ENCODE data around the gene PPIL3. TPM values are rescaled to one million over a fixed set of nuclear protein-coding genes. Genes with fewer than 3 reads are reported as not detected.
"Not testable (repeated sequence)": the region's sequence is repeated elsewhere in the genome, so short reads cannot be mapped to it uniquely, and the experiment has no call there.

Gene PPIL3
- total and polyA plus RNA-seq, 2 experiments from 2014 or later: 39.6 to 41.6 TPM

DNA sequence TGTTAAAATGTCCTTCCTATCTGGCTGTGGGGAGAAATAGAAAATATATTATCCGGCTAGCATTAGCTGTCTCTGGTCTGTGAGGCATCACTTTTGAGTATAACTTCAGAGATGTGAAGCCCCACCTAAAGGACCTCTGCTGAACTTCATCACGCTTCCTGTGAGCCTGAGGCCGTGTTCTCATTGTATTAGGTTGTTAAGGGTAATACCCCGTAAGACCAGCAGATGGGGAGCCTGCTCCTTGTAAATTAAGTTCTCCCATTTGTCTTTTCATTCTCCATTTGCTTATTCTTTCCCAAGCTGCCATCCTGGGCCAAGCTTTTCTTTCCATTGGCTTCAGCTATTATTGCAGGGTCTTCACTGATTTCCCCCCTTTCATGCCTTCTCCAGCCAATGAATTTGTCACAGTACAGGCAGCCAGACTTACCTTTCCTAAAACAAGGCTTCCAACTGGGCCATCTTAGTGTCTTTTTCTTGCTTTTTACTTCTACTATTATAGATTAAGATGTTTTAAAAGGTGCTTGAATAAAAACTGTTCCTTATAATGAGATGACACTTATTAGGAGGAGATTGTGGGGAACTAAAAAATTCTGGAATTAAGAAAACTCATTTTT lies 12.7 kb upstream of the PPIL3 start:
- Histone ChIP-seq H3K9ac (no peak overlapping the region; the same call in 1 of the 2 replicates), H3K79me2 (ENCODE audit: insufficient read depth) (no peaks in the 10 kb centered on the region), H3K4me2 (ENCODE audit: unreplicated experiment) (no peak overlapping the region), H4K20me1 (ENCODE audit: insufficient read depth) (no peaks in the 10 kb centered on the region), H2AFZ (peak overlapping the region; percentile 50), H3K4me3 (no peak overlapping the region), H3K9me2 (ENCODE audit: insufficient read depth) (no peaks in the 10 kb centered on the region), H3F3A (ENCODE audit: insufficient read depth) (peaks cover 10% of the 10 kb centered on the region; the same call in 1 of the 2 replicates), H3K27me3 (replicated peaks; ENCODE audit: insufficient read depth) (no peaks in the 10 kb centered on the region), H3K9me3 (ENCODE audit: low read depth) (no peaks in the 10 kb centered on the region), H3K4me1 (ENCODE audit: insufficient read depth) (peaks cover 3% of the 10 kb centered on the region; the same call in 1 of the 2 replicates), H3K27ac (peak overlapping the region; percentile 28), H3K36me3 (ENCODE audit: low read depth) (peaks cover 20% of the 10 kb centered on the region; the same call in 1 of the 2 replicates)
- DNase-seq: peak; percentile 97
- in situ Hi-C loops (cut with MboI): no loop called here
- 6 to 7% methylated on average over 4 of the region's 4 CpGs for WGBS, 2 experiments (ENCODE audit: low coverage in 1 of 2, low lambda C conversion rate in 2 of 2, missing lambda C conversion rate in 2 of 2)
- TF ChIP-seq EZH2 (IDR thresholded peaks at IDR 0.05; ENCODE audit: insufficient read depth, poor library complexity, severe bottlenecking): no peak
- no peak for TF ChIP-seq EZH2phosphoT487 (IDR thresholded peaks at IDR 0.05; ENCODE audit: insufficient read depth, low read depth)

DNA sequence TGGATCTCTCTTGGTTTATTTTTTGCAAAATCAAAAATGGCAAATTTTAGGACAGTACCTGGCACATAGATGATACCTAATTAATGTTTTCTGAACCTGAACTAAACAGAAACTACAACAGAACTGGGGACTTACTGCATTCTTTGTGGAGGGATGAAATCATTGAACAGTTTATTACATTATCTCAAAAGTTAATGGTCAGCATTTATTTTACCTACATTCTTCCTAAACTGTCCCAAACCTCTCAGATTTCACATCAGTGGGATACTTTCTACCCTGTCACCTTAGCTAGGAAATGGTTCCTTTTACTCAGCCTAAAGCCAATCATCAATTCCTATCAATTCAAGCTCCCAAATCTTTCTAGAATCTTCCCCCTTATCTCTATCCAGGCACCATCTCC lies 10.6 kb upstream of the PPIL3 start:
- H3K36me3 ChIP-seq (ENCODE audit: low read depth): peaks cover 32% of the 10 kb centered on the region
- no peak overlapping the region for H3K9ac ChIP-seq
- no peaks in the 10 kb centered on the region for H4K20me1 ChIP-seq (ENCODE audit: insufficient read depth)
- H3K79me2 ChIP-seq (ENCODE audit: insufficient read depth): no peaks in the 10 kb centered on the region
- in situ Hi-C loops (cut with MboI): no loop called here
- H3K27ac ChIP-seq: no peak overlapping the region
- no peak for TF ChIP-seq EZH2 (IDR thresholded peaks at IDR 0.05; ENCODE audit: insufficient read depth, poor library complexity, severe bottlenecking)
- H3K4me2 ChIP-seq (ENCODE audit: unreplicated experiment): no peak overlapping the region
- DNase-seq: no peak
- peaks cover 10% of the 10 kb centered on the region; the same call in 1 of the 2 replicates for H3F3A ChIP-seq (ENCODE audit: insufficient read depth)
- H3K9me2 ChIP-seq (ENCODE audit: insufficient read depth): no peaks in the 10 kb centered on the region
- H3K9me3 ChIP-seq (ENCODE audit: low read depth): no peaks in the 10 kb centered on the region
- no peaks in the 10 kb centered on the region for H3K27me3 ChIP-seq (replicated peaks; ENCODE audit: insufficient read depth)
- H2AFZ ChIP-seq: no peak overlapping the region
- peaks cover 3% of the 10 kb centered on the region; the same call in 1 of the 2 replicates for H3K4me1 ChIP-seq (ENCODE audit: insufficient read depth)
- no peak overlapping the region for H3K4me3 ChIP-seq

DNA sequence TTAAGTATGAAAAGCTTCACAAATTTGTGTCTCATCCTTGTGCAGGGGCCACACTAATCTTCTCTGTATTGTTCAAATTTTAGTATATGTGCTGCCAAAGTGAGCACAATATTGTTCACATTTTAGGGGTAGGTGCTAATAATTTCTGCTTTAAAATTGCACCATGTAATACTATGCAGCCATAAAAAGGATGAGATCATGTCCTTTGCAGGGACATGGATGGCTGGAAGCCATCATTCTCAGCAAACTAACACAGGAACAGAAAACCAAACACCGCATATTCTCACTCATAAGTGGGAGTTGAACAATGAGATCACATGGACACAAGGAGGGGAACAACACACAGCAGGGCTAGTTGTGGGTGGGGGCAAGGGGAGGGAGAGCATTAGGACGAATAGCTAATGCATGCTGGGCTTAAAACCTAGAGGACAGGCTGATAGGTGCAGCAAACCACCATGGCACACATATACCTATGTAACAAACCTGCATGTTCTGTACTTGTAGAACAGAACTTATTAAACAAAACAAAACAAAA lies 7.1 kb downstream of the PPIL3 start:
- H3K9me3 ChIP-seq (ENCODE audit: low read depth); H3K4me1 ChIP-seq (ENCODE audit: insufficient read depth); H3K9ac ChIP-seq; H3F3A ChIP-seq (ENCODE audit: insufficient read depth); in situ Hi-C loops (cut with MboI); H3K4me3 ChIP-seq; H2AFZ ChIP-seq; H4K20me1 ChIP-seq (ENCODE audit: insufficient read depth); H3K4me2 ChIP-seq (ENCODE audit: unreplicated experiment); H3K27ac ChIP-seq; DNase-seq; H3K27me3 ChIP-seq (replicated peaks; ENCODE audit: insufficient read depth); H3K9me2 ChIP-seq (ENCODE audit: insufficient read depth): not testable (repeated sequence)
- WGBS, 2 experiments (ENCODE audit: low coverage in 1 of 2, low lambda C conversion rate in 2 of 2, missing lambda C conversion rate in 2 of 2): 94 to 98% methylated on average over 2 of the region's 2 CpGs
- Histone ChIP-seq H3K36me3 (ENCODE audit: low read depth) (peaks cover 46% of the 10 kb centered on the region; the same call in 1 of the 2 replicates), H3K79me2 (ENCODE audit: insufficient read depth) (peaks cover 15% of the 10 kb centered on the region)

DNA sequence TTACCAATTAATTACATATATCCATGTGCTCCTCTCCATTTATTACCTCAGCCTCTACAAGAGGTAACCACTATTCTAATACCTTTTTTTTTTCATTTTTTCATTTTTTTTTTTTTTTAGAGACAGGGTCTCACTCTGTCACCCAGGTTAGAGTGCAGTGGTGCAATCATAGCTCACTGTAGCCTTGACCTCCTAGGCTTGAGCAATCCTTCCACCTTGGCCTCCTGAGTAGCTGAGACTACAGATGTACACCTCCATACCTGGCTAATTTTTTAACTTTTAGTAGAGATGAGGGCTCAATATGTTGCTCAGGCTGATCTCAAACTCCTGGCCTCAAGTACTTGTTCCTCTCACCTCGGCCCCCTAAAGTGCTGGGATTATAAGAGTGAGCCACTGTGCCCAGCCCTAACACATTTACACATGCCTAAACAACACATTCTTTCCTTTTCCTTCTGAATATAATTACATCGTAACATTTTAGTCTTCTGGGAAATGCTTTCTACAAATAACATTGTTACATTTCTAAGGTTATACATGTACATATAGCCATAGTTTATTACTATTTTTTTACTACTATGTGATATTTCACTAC lies 10.5 kb downstream of the PPIL3 start:
- no peaks in the 10 kb centered on the region for H3K4me1 ChIP-seq (ENCODE audit: insufficient read depth)
- 95 to 99% methylated on average over 2 of the region's 2 CpGs for WGBS, 2 experiments (ENCODE audit: low coverage in 1 of 2, low lambda C conversion rate in 2 of 2, missing lambda C conversion rate in 2 of 2)
- in situ Hi-C loops (cut with MboI): no loop called here
- H3K9ac ChIP-seq: no peak overlapping the region
- H3F3A ChIP-seq (ENCODE audit: insufficient read depth): no peaks in the 10 kb centered on the region
- no peak overlapping the region for H3K4me2 ChIP-seq (ENCODE audit: unreplicated experiment)
- H3K9me3 ChIP-seq (ENCODE audit: low read depth): no peaks in the 10 kb centered on the region
- H2AFZ ChIP-seq: no peak overlapping the region
- H3K27me3 ChIP-seq (replicated peaks; ENCODE audit: insufficient read depth): no peaks in the 10 kb centered on the region
- peaks cover 54% of the 10 kb centered on the region for H3K36me3 ChIP-seq (ENCODE audit: low read depth)
- no peak for DNase-seq
- TF ChIP-seq EZH2 (IDR thresholded peaks at IDR 0.05; ENCODE audit: insufficient read depth, poor library complexity, severe bottlenecking): no peak
- no peak for TF ChIP-seq EZH2phosphoT487 (IDR thresholded peaks at IDR 0.05; ENCODE audit: insufficient read depth, low read depth)
- H3K9me2 ChIP-seq (ENCODE audit: insufficient read depth): no peaks in the 10 kb centered on the region
- H4K20me1 ChIP-seq (ENCODE audit: insufficient read depth): no peaks in the 10 kb centered on the region
- no peak overlapping the region for H3K27ac ChIP-seq
- H3K4me3 ChIP-seq: no peak overlapping the region
- H3K79me2 ChIP-seq (ENCODE audit: insufficient read depth): no peaks in the 10 kb centered on the region
